Type B pancreatic cell (in vitro differentiated cells): ENCODE data around the gene MDM1. TPM values are rescaled to one million over a fixed set of nuclear protein-coding genes. Genes with fewer than 3 reads are reported as not detected.
A peak's percentile ranks its signal among the peaks of the same experiment; 100 is the strongest.

Experiments used
- DNase-seq: peaks from one replicate; pipeline ENCODE4 v3.0.0; 2021; ENCODE audit warnings: mixed read lengths; ENCODE audit not compliant: unreplicated experiment; ENCODE audit errors: extremely low spot score
- H3K27ac Mint-ChIP-seq: 2 replicates; pipeline ENCODE4 v1.8.0; 2021; ENCODE audit warnings: mild to moderate bottlenecking, mixed read lengths
- H3K27me3 Mint-ChIP-seq: 2 replicates; pipeline ENCODE4 v1.8.0; 2021; ENCODE audit warnings: mixed read lengths
- H3K36me3 Mint-ChIP-seq: 2 replicates; pipeline ENCODE4 v1.8.0; 2021; ENCODE audit warnings: mixed read lengths
- H3K4me1 Mint-ChIP-seq: one replicate; pipeline ENCODE4 v1.8.0; 2021; ENCODE audit warnings: mixed read lengths; ENCODE audit not compliant: unreplicated experiment
- H3K4me3 Mint-ChIP-seq: 2 replicates; pipeline ENCODE4 v1.8.0; 2021; ENCODE audit warnings: mild to moderate bottlenecking, mixed read lengths
- H3K9me3 Mint-ChIP-seq: 2 replicates; pipeline ENCODE4 v1.8.0; 2021; ENCODE audit warnings: mixed read lengths
- total RNA-seq: library from RNA; stranded (reverse); gene quantifications from 2 replicates; pipeline ENCODE4 v1.2.1, GENCODE V29; 2021; ENCODE audit warnings: low replicate concordance
- TF ChIP-seq, protein P1 (sequence below): fragments of 200-600 bp; sonication (generic); conservative IDR thresholded peaks from 2 replicates; pipeline ENCODE4 v1.5.0; 2021; ENCODE audit warnings: antibody characterized with exemption, mild to moderate bottlenecking

The MDM1 gene
- total RNA-seq, 1 donor from 2014 or later = 24.0 TPM

DNA sequence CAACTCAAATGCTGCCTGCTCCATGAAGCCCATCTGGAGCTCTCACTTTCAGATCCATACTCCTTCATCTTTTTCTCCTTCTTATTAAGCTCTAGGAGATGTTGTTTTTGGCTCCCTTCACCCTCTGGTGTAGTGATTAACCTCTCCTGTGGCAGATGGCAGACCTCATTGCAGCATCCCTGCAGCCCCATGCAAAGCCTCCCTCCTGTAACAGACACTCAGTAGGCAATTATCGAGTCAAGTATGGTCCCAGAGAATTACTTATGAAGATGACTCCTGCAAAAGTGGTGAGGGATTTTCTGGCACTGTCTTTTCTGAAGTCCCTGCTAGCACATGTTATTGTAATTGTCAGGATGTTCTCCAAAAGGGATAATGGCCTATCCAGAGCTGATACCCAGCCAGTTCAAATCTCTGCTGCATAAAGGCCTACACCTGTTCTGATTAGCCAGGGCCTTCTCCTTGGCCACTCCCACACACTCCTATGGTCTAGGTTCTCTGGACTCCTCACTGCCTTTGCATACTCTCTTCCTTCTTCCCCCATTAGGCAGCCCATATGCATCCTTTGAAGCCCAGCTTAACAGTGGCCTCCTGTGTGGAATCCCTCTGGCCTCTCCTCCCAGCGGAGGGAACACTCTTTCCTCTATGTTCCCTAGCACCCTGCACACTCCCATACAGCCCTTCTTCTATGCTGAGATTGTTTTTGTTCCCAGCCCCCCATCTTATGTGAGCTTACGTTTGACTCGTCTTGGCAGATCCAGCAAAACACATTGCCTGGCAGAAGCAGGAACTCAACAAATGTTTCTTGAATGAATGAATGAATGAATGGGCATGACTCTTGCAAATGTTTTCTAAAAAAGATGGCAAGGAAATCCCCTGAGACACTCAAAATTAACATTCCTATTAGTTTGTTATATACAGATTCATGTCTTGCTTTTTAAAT is 43.9 kb upstream of the MDM1 start:
- H3K9me3 Mint-ChIP-seq = no peaks in the 10 kb centered on the region
- peak overlapping the region; percentile 5 for H3K27ac Mint-ChIP-seq
- no peak for DNase-seq

GRCh38 chr12:68374307-68374982 is 42.3 kb upstream of the MDM1 start:
- H3K27ac Mint-ChIP-seq = no peak overlapping the region
- no peaks in the 10 kb centered on the region for H3K9me3 Mint-ChIP-seq

More for the DNA sequence above, 43.9 kb upstream of the MDM1 start:
- TF ChIP-seq, protein P1, sequence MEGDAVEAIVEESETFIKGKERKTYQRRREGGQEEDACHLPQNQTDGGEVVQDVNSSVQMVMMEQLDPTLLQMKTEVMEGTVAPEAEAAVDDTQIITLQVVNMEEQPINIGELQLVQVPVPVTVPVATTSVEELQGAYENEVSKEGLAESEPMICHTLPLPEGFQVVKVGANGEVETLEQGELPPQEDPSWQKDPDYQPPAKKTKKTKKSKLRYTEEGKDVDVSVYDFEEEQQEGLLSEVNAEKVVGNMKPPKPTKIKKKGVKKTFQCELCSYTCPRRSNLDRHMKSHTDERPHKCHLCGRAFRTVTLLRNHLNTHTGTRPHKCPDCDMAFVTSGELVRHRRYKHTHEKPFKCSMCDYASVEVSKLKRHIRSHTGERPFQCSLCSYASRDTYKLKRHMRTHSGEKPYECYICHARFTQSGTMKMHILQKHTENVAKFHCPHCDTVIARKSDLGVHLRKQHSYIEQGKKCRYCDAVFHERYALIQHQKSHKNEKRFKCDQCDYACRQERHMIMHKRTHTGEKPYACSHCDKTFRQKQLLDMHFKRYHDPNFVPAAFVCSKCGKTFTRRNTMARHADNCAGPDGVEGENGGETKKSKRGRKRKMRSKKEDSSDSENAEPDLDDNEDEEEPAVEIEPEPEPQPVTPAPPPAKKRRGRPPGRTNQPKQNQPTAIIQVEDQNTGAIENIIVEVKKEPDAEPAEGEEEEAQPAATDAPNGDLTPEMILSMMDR = no peak
- Mint-ChIP-seq H3K4me3 (no peak overlapping the region), H3K36me3 (no peaks in the 10 kb centered on the region), H3K27me3 (no peaks in the 10 kb centered on the region), H3K4me1 (peaks cover 20% of the 10 kb centered on the region)

GRCh38 chr12:68370667-68371066 is 38.5 kb upstream of the MDM1 start:
- Mint-ChIP-seq H3K27me3 (no peaks in the 10 kb centered on the region), H3K4me1 (peaks cover 29% of the 10 kb centered on the region), H3K27ac (no peak overlapping the region), H3K9me3 (no peaks in the 10 kb centered on the region), H3K4me3 (no peak overlapping the region), H3K36me3 (no peaks in the 10 kb centered on the region)
- TF ChIP-seq, protein P1 = no peak
- DNase-seq = no peak

More at GRCh38 chr12:68374307-68374982, 42.3 kb upstream of the MDM1 start:
- Mint-ChIP-seq H3K36me3 (no peaks in the 10 kb centered on the region), H3K4me1 (peaks cover 28% of the 10 kb centered on the region), H3K27me3 (no peaks in the 10 kb centered on the region), H3K4me3 (no peak overlapping the region)
- no peak for DNase-seq
- TF ChIP-seq, protein P1 = no peak

DNA sequence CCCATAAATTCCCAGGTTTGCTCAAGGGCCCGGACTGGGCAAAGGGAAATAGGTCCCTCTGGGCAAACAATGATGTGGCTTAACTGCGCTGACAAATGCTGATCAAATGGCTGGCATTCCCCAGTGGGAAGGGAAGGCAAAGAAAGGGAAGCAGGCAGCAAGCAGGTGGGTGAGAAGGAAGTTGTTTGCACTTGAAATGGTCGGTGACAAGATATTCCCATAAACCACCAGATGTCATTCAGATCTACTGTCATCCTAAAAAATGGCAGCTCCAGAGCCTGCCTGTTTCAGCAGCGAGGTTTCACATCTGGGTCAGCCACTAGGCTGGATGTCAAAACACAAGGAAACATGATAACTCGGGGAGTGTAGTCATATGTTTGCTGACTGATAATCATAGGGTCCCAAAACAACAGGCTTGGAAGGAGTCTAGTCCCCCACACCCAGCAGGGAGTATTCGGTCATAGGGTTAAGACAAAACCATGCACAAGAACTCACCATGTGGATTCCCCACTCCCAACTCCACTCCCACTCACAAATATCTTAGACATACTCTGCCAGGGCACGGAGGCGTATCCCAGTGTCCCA is 37.9 kb upstream of the MDM1 start:
- Mint-ChIP-seq H3K4me3 (no peak overlapping the region), H3K36me3 (no peaks in the 10 kb centered on the region), H3K9me3 (no peaks in the 10 kb centered on the region), H3K27me3 (no peaks in the 10 kb centered on the region), H3K27ac (no peak overlapping the region), H3K4me1 (peaks cover 27% of the 10 kb centered on the region)
- DNase-seq = no peak
- TF ChIP-seq, protein P1 = no peak

DNA sequence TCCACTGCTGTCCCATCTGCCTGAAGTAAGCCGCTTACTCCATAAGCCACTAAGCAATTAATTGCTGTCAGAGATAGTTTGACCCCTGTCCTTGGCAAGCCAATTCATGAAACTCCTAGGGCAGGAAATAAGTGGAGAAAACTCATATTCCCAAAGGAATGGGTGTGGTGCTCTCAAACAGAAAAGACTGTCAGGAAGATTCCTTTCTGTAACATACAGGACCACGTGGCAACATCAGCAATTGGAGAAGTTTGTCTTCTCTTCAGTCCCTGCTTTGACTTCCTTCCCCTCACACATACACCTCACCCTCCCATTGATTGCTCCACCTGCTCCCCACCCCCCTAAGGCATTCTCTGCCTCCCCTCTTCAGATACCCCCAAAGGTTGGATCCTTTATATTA is 36.2 kb upstream of the MDM1 start:
- Mint-ChIP-seq H3K9me3 (no peaks in the 10 kb centered on the region), H3K27ac (no peak overlapping the region), H3K4me3 (no peak overlapping the region), H3K4me1 (peaks cover 28% of the 10 kb centered on the region), H3K36me3 (no peaks in the 10 kb centered on the region), H3K27me3 (no peaks in the 10 kb centered on the region)
- DNase-seq = no peak
- TF ChIP-seq, protein P1 = no peak
